NCI-H2081 treated with DMSO at 0.1 percent for 48 hours (cell line): ENCODE results near the gene MR1.

ENCODE experiments used
- DNase-seq: peaks from one replicate; lab custom pipeline; 2025; lab: John Stamatoyannopoulos, UW

Gene MR1

GRCh38 chr1:181033799-181034451, at the start of gene MR1:
MR1 (plus strand) TSS chr1:181033983; CDS start chr1:181034008, 25 bp downstream.
- peak; percentile 62 for DNase-seq

- DNase-seq = peak; percentile 76
These were observed 45.5 kb upstream of the MR1 start for GRCh38 chr1:180988253-180988752.

- no peak for DNase-seq
These were observed 39.5 kb upstream of the MR1 start for GRCh38 chr1:180994262-180994661.

GRCh38 chr1:180997843-180998504, 35.8 kb upstream of the MR1 start:
- no peak for DNase-seq

- no peak for DNase-seq
These were observed 32.5 kb upstream of the MR1 start for GRCh38 chr1:181001091-181001780.

- no peak for DNase-seq
These were observed 31.1 kb upstream of the MR1 start for GRCh38 chr1:181002582-181003172.

GRCh38 chr1:181010789-181011188, 23.0 kb upstream of the MR1 start:
- no peak for DNase-seq

GRCh38 chr1:181011301-181012202, 22.2 kb upstream of the MR1 start:
- DNase-seq = no peak

- DNase-seq = no peak
These were observed 21.5 kb upstream of the MR1 start for GRCh38 chr1:181012203-181012745.

- no peak for DNase-seq
These were observed 20.6 kb upstream of the MR1 start for GRCh38 chr1:181013144-181013543.

GRCh38 chr1:181014477-181015250, 19.1 kb upstream of the MR1 start:
- no peak for DNase-seq

- DNase-seq = no peak
These were observed 18.6 kb upstream of the MR1 start for GRCh38 chr1:181015251-181015615.

GRCh38 chr1:181016563-181016962, 17.2 kb upstream of the MR1 start:
- DNase-seq = no peak

GRCh38 chr1:181018901-181019681, 14.7 kb upstream of the MR1 start:
- DNase-seq = no peak

GRCh38 chr1:181021159-181021558, 12.6 kb upstream of the MR1 start:
- DNase-seq = no peak

GRCh38 chr1:181021811-181022434, 11.9 kb upstream of the MR1 start:
- no peak for DNase-seq

GRCh38 chr1:181023265-181024057, 10.3 kb upstream of the MR1 start:
- DNase-seq = no peak

- DNase-seq = no peak
These were observed 5.6 kb upstream of the MR1 start for GRCh38 chr1:181028196-181028595.
